NCI-H1436 treated with DMSO at 0.1 percent for 48 hours (cell line): ENCODE measurements around the gene FGF8.

Experiments
- DNase-seq: peaks from one replicate; lab custom pipeline; 2025; lab: John Stamatoyannopoulos, UW

The FGF8 gene

GRCh38 chr10:101768791-101769170, 7.1 kb downstream of the FGF8 start:
- no peak for DNase-seq

DNA sequence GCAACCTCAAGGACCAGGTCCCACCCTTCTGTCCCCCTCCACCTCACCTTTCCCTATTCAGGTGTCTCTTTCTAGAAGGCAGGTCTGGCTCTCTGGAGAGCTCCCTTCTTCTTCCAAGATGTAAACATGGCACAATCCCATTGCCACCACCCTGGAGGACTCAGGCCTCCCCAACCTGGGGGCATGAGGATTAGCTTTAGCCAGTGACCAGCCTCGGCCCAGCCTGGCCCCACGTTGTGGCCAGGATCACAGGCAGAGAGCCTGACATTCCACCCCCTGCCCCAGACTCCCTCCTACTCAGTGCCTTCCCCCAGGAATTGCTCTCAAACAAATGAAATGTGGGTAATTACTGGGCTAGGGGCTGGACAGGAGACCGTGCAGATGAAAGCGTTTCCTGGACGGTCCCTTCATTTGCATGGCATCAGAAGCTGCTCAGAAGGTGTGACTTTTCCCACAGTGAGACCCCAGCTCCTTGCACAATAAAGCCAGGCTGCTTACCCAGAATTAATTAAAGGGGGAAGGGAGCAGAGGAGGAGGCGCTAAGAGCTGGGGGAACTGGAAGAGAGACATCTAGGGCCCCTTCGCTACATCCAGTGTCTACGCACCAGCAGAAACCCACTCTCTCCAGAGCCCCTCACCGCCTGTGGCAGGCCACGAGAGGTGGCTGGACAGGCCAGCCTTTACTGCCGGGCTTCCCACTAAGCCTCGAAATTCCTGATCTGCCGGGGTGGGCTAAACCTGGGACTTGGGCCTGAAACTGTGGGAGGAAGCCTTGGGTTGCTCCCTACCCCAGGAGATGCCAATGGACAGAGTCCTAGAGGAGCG, 7.7 kb downstream of the FGF8 start:
- DNase-seq: no peak

DNA sequence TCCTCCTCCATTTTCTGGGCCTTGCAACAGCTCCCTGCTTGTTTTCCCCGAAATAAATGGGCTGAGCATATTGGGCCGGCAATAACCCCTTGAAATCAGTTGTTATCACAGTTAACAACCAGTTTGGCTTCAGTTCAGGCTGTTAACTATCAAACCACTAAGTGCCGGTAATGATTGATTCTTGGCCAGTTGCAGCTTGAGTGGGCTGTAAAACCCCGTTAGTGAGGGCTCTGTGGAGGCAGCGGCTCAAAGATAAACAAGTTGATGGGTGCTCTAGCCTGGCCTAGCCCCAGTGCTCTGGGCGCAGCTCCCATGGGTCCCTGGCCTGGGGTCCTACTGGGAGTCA, 8.3 kb downstream of the FGF8 start:
- no peak for DNase-seq

- no peak for DNase-seq
Observed at GRCh38 chr10:101766753-101767599, 8.9 kb downstream of the FGF8 start.

DNA sequence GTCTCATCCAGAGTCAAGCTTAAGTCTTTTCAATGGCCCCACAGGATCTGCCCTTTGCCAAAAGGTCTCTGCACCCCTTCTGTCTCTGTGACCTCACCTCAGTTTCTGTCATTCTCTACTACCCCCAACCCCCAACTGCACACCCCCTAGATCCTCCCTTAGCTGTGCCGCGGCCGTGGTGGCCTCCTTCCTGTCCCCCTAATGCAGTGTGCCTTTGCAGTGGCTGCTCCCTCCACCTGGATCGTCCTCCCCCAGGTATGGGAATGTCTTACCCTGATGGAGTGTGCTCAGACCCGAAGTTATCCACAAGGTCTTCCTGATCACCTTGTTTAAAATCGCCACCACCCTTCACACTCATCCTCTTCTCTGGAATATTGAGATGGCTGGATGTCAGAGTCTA, 9.6 kb downstream of the FGF8 start:
- no peak for DNase-seq

DNA sequence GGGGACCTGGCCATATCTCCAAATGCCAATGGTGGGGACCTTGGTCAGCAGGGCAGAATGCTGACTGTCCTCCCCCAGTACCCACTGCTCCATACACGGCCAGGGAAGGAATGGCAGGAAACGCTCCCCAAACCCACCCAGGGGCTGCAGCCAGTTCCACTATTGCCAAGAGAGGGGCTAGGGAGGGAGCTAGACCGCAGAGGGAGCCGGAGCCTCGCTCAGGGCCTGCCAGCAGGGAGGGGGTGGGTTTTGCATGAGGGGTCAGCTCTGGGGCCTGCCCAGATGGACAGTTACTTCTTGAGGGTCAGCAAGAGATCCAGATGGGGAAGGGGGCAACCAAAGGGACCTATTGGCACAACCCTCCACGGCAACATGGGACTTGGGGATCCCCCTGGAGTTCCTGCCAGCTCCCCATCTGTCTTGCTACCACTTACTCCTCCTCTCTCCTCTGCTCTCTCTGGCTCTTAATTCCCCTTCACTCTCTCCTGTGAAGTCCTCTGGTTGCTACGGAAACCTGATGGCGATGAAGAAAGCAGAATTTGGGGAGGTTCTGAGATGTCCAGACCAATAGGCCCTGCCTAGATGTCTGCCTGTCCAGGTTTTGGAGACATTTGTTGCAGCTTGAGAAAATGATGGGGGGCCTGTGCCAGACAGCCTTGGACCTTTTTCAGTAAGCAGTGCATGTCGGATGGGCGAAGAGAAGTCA, 12.6 kb downstream of the FGF8 start:
- DNase-seq: no peak

DNA sequence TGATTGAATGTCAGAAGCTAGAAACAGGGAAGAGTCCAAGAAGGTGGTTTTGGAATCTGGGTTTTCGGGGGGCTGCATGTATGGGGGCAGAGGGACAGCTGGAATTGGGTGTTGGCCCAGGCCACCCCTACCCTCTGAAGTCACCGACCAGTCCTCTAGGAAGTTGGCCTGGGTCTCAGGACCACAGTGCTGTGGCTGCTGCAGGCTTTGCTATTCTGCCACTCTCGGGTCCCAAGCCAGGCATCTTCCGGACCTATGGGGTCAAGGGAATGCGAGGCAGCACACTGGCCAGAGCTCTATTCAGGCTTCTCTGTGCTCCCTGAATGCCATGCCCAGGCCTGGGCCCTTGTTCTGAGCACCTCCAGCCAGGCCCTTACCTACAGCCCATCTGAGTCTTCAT, 13.2 kb downstream of the FGF8 start:
- no peak for DNase-seq

DNA sequence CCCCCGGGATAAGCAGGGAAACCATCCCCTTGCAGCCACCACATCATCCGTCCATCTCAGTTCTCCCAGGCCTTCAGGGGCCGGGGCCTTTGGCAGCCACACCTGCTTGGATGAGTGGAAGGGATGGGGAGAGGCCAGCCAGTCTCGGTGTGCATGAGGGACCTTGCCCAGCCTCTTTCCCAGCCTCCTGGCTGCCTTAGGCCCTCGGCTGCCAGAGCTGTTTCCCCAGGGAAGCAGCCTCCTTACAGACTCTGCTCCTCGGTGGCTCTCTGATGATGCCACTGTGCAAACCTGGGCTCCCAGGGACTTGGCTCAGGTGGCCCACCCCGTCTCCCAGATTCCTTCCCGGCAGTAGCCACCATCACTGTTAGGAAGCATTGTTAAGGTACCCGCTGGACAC, 14.7 kb downstream of the FGF8 start:
- DNase-seq: no peak

- DNase-seq: no peak
Observed at GRCh38 chr10:101760510-101760909, 15.4 kb downstream of the FGF8 start.

DNA sequence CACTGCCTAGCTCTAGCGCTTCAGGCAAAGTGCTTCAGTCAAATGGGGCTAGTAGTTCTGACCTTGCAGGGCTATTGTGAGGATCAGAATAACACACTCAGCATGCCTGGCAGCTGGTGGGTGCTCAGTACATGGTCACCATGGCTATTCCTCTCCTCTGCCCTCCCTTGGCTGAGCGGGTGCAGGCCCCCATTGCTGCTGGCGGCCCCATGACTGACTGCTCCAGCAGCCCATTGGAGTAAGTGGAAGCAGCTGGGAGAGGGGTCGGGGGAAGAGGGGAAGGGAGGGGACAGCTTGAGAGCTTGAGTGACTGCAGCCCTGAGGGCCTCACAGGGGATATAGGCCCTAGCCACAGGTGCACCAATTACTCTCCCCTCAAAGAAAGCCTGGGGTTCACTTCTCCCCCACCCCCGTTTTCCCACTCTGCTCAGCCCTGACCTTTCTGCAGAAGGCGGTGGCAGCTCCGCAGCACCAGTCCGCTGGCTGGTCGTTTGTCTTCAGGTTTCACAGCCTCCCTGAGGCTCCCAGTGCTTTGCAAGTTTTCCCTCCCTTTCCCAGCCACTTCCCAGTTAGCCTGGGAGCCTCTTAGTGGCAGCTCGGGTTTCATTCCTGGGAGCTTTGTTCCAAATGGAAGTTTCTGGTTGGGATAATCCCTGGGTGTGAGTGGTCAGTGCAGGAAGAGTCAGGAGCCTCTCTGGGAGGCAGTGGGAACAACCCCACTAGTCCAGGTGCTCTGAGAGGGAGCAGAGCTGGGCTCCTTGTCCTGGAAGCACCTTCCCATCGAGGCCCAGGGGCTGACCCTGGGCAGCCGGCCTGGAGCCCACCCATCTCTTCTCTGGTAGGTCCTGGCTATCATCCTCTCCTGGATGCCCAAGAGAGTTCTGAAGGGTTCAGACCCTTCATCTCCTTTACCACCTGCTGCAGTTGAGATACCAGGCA, 16.3 kb downstream of the FGF8 start:
- DNase-seq: no peak

DNA sequence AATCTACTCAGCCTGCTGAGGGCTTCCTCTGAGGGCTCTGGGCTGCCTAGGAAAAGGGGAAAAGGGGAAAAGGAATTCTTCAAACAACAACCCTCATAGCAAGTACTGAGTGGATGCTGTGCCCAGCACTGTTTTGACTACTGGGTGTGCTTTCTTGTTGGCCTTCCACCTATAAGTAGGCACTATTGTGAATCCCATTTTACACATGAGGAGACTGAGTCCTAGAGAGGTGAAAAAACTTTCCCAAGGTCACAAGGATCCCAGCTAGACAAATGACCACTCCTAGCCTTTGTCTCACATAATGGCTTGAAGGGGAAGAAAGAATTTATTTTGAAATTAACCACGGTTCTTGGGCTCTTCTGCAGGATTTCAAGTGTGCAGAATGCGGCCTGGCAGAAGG, 17.1 kb downstream of the FGF8 start:
- DNase-seq: no peak

DNA sequence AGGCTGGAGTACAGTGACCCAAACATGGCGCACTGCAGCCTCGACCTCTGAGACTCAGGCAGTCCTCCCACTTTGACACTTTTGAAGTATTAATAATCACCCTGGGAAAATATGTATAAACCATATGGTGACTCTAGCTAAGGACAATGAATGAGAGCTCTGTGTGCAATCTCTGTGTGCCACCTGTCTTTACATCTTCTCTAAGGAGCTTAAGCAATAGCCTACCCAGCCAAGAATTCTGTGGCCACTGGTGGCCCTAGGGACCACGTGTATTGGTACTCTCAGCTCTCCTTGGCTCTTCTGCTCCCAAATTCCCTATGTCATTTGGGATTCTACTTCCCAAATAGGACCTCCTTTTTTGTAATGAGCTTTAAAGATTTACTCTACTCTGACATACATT, 23.7 kb downstream of the FGF8 start:
- DNase-seq: no peak

DNA sequence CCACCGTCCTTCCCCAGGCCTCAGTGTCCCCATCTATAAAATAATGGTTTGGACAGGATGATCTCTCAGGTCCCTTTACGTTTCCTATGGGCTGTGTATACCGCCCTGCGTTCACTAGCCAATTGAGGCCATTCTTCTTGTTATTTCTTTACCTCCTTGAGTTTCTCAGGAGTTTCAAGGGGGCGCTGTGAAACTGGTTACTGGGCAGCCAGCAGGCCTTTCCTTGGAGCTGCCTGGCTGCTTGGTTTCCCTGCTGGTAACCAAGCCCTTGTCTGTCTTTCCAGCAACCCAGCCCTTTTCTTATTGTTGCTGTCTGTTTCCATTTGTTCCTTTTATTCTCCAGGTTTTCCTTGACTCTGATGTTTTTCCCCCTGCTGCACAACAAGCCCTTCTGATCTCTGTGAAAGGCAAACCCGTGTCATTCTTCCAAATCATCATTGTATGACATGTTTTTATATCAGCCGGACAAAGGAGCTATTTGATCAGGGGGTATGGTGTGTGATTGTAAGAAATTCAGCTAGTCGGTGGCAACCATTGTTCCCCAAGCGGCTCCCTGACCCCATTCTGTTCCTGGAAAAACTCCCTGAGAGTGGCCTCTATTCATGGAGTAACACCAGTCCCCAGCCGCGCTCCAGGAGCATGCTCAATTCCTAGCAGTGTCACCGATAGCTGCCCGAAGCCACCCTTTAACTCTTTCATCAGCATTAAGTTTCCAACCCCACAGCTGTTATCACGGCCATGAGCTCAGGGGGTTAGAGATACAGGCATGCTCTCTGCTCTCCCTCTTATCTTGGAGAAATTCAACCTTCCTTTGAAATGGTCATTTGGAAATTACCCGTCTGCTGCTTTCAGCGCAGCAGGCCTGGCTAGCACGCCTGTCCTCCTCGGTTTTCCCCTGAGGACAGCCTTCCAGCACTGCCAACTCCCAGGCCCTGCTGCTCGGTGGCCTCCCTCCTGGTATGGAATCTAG, 26.6 kb downstream of the FGF8 start:
- no peak for DNase-seq

GRCh38 chr10:101748496-101748895, 27.4 kb downstream of the FGF8 start:
- no peak for DNase-seq

DNA sequence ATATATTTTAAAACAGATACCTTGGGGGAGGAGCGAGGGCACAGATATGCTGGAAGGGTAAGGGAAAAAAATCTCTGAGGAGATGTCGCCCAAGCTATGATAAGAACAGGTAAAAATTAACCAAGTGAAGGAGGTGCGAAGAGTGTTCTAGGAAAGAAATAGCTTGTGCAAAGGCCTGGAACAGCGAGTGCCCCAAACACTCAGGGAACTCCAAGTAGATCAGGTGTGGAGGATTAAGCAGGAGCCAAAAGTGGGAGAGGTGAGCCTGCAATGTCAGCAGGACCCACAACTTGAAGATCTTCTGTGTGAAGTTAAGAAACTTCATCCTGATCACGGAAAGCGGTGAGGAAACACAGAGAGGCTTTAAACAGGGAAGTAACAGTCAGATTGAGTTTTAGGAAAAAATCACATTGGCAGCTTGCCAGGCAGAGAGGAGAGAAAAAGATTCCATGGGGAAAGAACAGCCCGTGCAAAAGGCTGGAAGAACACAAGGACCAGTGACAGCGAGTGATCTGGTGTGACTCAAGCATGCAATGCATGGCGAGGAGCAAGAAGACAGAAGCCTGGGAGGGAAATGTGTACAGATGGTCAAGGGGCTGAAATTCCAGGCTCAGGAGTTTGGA, 30.7 kb downstream of the FGF8 start:
- DNase-seq: no peak

- DNase-seq: no peak
Observed at GRCh38 chr10:101744267-101744666, 31.6 kb downstream of the FGF8 start.

- no peak for DNase-seq
Observed at GRCh38 chr10:101741938-101742337, 34.0 kb downstream of the FGF8 start.

- DNase-seq: no peak
Observed at GRCh38 chr10:101736666-101737065, 39.2 kb downstream of the FGF8 start.

DNA sequence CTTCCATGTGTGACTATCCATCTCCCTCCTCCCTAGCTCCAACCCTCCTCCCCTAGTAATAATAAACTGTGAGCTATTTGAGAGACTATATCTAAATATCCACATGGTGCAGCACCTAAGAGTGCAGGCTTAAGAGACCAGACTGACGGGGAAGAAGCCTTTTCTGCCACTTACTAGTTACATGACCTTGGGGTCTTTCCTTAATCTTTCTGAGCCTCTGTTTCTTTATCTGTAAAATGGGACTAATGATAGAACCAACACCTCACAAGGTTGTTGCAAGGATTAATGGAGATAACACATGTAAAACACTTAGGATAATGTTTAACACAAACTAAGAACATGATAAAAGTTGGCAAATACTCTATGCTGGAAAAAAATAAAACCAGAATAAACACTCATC, 43.8 kb downstream of the FGF8 start:
- DNase-seq: no peak

DNA sequence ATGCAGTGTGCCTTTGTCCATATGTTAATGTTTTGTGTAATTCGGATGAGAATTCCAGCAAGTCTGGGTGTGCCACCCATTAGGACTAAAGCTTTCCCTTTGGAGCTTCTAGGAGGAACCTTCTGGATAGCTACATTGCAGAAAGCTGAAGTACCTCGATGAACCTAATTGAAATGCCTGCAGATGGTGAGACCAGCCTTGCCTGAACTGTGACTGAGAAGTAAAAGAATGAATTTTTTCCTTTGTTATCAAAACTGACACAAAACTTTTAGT, 49.9 kb downstream of the FGF8 start:
- no peak for DNase-seq
